ENCODE results near the gene KIF21A.

- TF ChIP-seq CTCF (IDR thresholded peaks at IDR 0.05) (no peak), POLR2A (IDR thresholded peaks at IDR 0.05) (no peak)
These were observed 16.1 kb upstream of the KIF21A start for GRCh38 chr12:39459027-39459434.
